HEK293T (cell line): ENCODE data around the gene SIX4.

Source experiments
- BHLHE40 ChIP-seq: fragments of 450-650 bp; IDR thresholded peaks from 2 replicates; pipeline ENCODE4 v1.6.1; 2016; ENCODE audit warnings: mild to moderate bottlenecking, moderate library complexity, borderline replicate concordance
- FOXM1 ChIP-seq: fragments of 450-650 bp; IDR thresholded peaks from 2 replicates; pipeline ENCODE4 v1.6.1; 2017; ENCODE audit warnings: mild to moderate bottlenecking, borderline replicate concordance
- SP1 ChIP-seq: fragments of 450-650 bp; IDR thresholded peaks from 2 replicates; pipeline ENCODE4 v1.6.1; 2017

DNA sequence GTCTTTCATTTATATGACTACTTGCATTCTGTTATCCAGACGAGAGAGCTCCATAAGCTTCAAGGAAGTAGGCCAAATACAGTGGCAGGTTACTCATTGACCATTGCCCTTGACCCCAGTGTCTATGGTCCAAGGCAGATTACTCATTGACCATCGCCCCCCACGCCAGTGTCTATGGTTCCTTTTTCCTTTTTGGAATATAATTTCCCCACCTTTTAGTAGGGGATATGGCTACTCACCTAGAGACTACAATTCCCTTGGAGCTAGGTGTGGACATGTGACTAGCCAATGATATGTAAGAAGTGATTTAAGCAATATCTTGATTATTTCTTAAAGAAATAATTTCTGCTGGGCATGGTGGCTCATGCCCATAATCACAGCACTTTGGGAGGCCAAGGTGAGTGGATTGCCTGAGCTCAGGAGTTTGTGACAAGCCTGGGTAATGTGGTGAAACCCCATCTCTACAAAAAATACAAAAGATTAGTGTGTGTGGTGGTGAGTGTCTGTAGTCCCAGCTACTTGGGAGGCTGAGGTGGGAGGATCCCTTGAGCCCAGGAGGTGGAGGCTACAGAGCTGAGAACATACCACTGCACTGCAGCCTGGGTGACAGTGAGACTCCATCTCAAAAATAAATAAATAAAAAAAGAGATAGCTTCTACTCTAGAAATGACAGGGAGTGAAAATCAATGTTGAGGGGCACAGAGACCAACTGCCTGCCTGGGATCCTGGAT lies 32.6 kb downstream of the SIX4 start:
- no peak for TF ChIP-seq SP1
- TF ChIP-seq FOXM1: no peak
- TF ChIP-seq BHLHE40: no peak
